HCT116 (cell line): ENCODE measurements around the gene CCDC73.

Experiments
- EZH2phosphoT487 ChIP-seq: fragments of 200-600 bp; IDR thresholded peaks from 2 replicates; pipeline ENCODE4 v1.6.1; 2018; ENCODE audit warnings: antibody characterized with exemption, borderline replicate concordance
- MAX ChIP-seq: IDR thresholded peaks from 2 replicates; pipeline ENCODE4 v1.6.1; 2012
- POLR2A ChIP-seq: IDR thresholded peaks from 2 replicates; pipeline ENCODE4 v1.7.0; 2011; ENCODE audit warnings: borderline replicate concordance; ENCODE audit not compliant: insufficient read depth, insufficient read length; ENCODE audit errors: extremely low read depth
- TCF7L2 ChIP-seq: IDR thresholded peaks from 2 replicates; pipeline ENCODE4 v1.7.0; 2011; ENCODE audit warnings: borderline replicate concordance, inconsistent platforms; ENCODE audit not compliant: insufficient read depth, insufficient read length; ENCODE audit errors: extremely low read depth
- ZFX ChIP-seq: fragments of 450-650 bp; IDR thresholded peaks from 2 replicates; pipeline ENCODE4 v1.6.1; 2017
- TF ChIP-seq, protein P1 (sequence below), 3 experiments: fragments of 200-600 bp in 1 of 3; sonication (generic) in 1 of 3; IDR thresholded peaks in 2 of 3; conservative IDR thresholded peaks in 1 of 3; 2 replicates each; pipeline ENCODE4 v1.5.1; 2012 to 2017; ENCODE audit warnings: low read depth in 2 of 3, low read length in 2 of 3, antibody characterized with exemption in 1 of 3, borderline replicate concordance in 1 of 3, control low read depth in 1 of 3, mild to moderate bottlenecking in 1 of 3, mixed read lengths in 1 of 3, mixed run types in 1 of 3, moderate library complexity in 1 of 3; ENCODE audit not compliant: insufficient read depth in 1 of 3
- TF ChIP-seq, protein P2 (sequence below): IDR thresholded peaks from 2 replicates; pipeline ENCODE4 v1.6.1; 2012; ENCODE audit warnings: low read depth

GRCh38 chr11:32575070-32575469 lies 219.4 kb downstream of the CCDC73 start:
- TF ChIP-seq MAX = no peak
- no peak for TF ChIP-seq TCF7L2
- TF ChIP-seq POLR2A = no peak
- TF ChIP-seq, protein P1, sequence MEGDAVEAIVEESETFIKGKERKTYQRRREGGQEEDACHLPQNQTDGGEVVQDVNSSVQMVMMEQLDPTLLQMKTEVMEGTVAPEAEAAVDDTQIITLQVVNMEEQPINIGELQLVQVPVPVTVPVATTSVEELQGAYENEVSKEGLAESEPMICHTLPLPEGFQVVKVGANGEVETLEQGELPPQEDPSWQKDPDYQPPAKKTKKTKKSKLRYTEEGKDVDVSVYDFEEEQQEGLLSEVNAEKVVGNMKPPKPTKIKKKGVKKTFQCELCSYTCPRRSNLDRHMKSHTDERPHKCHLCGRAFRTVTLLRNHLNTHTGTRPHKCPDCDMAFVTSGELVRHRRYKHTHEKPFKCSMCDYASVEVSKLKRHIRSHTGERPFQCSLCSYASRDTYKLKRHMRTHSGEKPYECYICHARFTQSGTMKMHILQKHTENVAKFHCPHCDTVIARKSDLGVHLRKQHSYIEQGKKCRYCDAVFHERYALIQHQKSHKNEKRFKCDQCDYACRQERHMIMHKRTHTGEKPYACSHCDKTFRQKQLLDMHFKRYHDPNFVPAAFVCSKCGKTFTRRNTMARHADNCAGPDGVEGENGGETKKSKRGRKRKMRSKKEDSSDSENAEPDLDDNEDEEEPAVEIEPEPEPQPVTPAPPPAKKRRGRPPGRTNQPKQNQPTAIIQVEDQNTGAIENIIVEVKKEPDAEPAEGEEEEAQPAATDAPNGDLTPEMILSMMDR (IDR thresholded peaks at IDR 0.05 in 2 of 3, conservative IDR thresholded peaks at IDR 0.05 in 1 of 3; ENCODE audit: borderline replicate concordance in 1 of 3, insufficient read depth in 1 of 3, low read depth in 2 of 3, low read length in 2 of 3) = no peak
- TF ChIP-seq, protein P2, sequence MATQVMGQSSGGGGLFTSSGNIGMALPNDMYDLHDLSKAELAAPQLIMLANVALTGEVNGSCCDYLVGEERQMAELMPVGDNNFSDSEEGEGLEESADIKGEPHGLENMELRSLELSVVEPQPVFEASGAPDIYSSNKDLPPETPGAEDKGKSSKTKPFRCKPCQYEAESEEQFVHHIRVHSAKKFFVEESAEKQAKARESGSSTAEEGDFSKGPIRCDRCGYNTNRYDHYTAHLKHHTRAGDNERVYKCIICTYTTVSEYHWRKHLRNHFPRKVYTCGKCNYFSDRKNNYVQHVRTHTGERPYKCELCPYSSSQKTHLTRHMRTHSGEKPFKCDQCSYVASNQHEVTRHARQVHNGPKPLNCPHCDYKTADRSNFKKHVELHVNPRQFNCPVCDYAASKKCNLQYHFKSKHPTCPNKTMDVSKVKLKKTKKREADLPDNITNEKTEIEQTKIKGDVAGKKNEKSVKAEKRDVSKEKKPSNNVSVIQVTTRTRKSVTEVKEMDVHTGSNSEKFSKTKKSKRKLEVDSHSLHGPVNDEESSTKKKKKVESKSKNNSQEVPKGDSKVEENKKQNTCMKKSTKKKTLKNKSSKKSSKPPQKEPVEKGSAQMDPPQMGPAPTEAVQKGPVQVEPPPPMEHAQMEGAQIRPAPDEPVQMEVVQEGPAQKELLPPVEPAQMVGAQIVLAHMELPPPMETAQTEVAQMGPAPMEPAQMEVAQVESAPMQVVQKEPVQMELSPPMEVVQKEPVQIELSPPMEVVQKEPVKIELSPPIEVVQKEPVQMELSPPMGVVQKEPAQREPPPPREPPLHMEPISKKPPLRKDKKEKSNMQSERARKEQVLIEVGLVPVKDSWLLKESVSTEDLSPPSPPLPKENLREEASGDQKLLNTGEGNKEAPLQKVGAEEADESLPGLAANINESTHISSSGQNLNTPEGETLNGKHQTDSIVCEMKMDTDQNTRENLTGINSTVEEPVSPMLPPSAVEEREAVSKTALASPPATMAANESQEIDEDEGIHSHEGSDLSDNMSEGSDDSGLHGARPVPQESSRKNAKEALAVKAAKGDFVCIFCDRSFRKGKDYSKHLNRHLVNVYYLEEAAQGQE = no peak
- TF ChIP-seq EZH2phosphoT487 = no peak
- TF ChIP-seq ZFX = no peak
